ENCODE data around the gene POLDIP3.
"Not testable (repeated sequence)": the region's sequence is repeated elsewhere in the genome, so short reads cannot be mapped to it uniquely, and the experiment has no call there.

The POLDIP3 gene

GRCh38 chr22:42619261-42620063, 4.8 kb upstream of the POLDIP3 start:
- DNase-seq = no peak

GRCh38 chr22:42617155-42617983, 2.7 kb upstream of the POLDIP3 start:
- no peak for DNase-seq

GRCh38 chr22:42615860-42616175, 1.1 kb upstream of the POLDIP3 start:
- not testable (repeated sequence) for DNase-seq

GRCh38 chr22:42615092-42615859, 593 bp upstream of the POLDIP3 start:
- peak; percentile 96 to 98 for DNase-seq

GRCh38 chr22:42613872-42614301, 796 bp downstream of the POLDIP3 start:
- no peak for DNase-seq

GRCh38 chr22:42612336-42612735, 2.3 kb downstream of the POLDIP3 start:
- DNase-seq = no peak

GRCh38 chr22:42611051-42611450, 3.6 kb downstream of the POLDIP3 start:
- DNase-seq = no peak

GRCh38 chr22:42610186-42610585, 4.5 kb downstream of the POLDIP3 start:
- no peak for DNase-seq

- no peak for DNase-seq
Observed at GRCh38 chr22:42608823-42609361, 5.8 kb downstream of the POLDIP3 start.

- DNase-seq = no peak
Observed at GRCh38 chr22:42608136-42608822, 6.4 kb downstream of the POLDIP3 start.

- DNase-seq = not testable (repeated sequence)
Observed at GRCh38 chr22:42607641-42608040, 7.0 kb downstream of the POLDIP3 start.

GRCh38 chr22:42604403-42604802, 10.3 kb downstream of the POLDIP3 start:
- no peak for DNase-seq

- no peak for DNase-seq
Observed at GRCh38 chr22:42603427-42603826, 11.3 kb downstream of the POLDIP3 start.

GRCh38 chr22:42602470-42602869, 12.2 kb downstream of the POLDIP3 start:
- DNase-seq = no peak

GRCh38 chr22:42601879-42602465, 12.7 kb downstream of the POLDIP3 start:
- no peak for DNase-seq

- DNase-seq = no peak
Observed at GRCh38 chr22:42596863-42597530, 17.7 kb downstream of the POLDIP3 start.

- no peak for DNase-seq
Observed at GRCh38 chr22:42596336-42596735, 18.3 kb downstream of the POLDIP3 start.

GRCh38 chr22:42595434-42595833, 19.2 kb downstream of the POLDIP3 start:
- DNase-seq = no peak

- DNase-seq = no peak
Observed at GRCh38 chr22:42591987-42592386, 22.7 kb downstream of the POLDIP3 start.

GRCh38 chr22:42587588-42588175, 27.0 kb downstream of the POLDIP3 start:
- no peak for DNase-seq

- no peak for DNase-seq
Observed at GRCh38 chr22:42586381-42586780, 28.3 kb downstream of the POLDIP3 start.
